AG08396 (cell line): ENCODE data around the gene ECI1.

Experiments
- DNase-seq: peaks from one replicate; pipeline ENCODE4 v3.0.0; 2012; ENCODE audit warnings: low spot score, mixed read lengths

ECI1 gene

DNA sequence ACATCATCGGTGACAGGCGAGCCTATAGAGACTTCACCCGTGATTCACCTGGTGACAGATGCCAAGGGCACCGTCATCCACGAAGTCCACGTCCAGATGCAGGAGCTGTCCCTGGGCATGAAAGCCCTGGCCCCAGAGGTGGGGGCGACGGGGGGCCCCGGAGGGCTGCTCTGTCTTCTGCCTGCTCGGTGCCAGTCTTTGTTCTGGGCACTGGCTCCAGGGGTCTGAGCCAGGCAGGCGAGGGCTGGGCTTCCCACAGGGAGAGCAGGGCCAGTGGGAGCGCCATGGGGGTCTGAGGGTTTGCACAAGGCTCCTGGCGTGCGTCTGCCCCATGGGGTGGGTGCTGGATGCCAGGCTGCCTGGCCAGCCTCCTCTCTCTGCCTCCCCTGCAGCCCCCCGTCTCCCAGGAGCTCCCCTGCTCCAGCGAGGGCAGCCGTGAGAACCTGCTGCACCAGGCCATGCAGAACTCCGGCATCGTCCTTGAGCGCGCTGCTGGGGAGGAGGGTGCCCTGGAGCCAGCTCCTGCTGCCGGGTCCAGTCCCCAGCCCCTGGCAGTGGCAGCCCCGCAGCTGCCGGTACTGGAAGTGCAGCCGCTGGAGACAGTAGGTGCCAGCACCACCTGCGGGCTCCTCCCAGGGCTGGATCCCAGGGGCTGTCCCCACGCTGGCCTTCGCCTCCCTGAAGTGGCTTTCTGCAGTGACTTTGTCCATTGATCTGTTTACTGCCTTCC, 18.2 kb downstream of the ECI1 start:
- DNase-seq, result no peak

DNA sequence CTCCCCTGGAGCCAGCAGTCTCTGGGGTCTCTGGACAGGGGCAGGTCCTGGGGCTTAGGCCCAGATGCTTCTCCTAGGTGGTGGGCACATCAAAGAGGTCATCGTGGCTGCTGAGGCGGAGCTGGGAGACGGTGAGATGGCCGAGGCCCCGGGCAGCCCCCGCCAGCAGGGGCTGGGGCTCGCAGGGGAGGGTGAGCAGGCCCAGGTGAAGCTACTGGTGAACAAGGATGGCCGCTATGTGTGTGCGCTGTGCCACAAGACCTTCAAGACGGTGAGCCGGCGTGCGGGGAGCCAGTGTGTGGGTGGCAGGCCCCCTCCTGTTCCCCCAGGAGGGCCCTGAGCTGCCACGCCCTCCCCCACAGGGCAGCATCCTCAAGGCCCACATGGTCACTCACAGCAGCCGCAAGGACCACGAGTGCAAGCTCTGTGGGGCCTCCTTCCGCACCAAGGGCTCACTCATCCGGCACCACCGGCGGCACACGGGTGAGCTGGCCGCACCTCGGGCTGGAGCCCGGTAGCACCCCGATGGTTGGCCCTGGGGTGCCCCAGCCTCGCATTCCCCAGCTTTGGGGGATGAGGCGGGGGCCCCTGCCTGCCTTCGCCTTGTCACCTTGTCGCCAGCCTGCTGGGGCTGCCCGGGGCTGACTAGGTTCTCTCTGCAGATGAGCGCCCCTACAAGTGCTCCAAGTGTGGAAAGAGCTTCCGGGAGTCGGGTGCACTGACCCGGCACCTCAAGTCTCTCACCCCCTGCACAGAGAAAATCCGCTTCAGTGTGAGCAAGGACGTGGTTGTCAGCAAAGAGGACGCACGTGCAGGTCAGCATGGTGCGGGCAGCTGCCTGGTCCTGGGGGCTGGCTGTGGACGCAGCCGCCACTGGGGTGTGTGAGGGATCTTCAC, 19.0 kb downstream of the ECI1 start:
- no peak for DNase-seq

DNA sequence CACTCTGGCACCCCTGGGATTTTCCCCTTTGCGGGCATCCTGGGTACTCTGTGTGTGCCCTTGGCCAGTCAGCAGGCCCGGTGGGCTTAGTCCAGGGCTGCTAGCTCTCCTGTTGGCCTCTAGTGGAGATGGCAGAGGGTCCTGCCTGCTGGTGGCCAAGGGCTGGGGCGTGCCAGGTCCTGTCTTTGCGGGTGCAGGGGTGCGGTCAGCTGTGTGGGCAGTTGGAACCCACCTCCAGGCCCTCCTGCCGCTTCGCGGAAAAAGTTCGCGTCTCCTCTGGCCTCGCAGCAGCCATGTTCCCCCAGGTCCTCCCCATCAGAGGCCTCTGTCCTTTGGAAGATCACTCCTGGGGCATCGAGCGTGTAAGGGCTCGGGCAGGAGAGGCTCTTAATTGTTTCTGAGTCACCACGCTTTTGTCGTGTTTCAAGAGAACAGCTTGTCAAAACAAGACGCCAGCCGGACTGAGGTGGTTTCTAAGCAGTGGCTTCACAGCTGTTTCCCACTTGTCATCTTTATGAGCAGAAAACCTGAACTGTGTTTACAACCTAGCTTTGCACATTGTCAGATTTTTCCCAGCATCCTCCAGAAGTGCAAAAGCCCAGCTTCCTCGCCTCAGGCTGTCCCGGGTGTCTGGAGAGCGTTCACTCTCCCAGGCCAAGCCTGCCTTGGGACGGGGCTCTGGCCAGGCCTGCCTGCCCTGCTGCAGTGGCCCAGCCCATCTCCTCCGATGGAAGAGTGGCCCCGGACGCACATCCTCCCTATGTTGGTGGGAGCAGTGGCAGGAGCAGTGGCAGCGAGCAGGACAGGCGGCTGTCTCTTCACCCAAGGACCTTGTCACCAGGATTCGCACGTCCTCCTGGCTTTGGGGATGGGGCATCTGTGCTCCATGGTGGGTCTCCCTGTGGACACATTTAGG, 20.1 kb downstream of the ECI1 start:
- DNase-seq, result no peak

DNA sequence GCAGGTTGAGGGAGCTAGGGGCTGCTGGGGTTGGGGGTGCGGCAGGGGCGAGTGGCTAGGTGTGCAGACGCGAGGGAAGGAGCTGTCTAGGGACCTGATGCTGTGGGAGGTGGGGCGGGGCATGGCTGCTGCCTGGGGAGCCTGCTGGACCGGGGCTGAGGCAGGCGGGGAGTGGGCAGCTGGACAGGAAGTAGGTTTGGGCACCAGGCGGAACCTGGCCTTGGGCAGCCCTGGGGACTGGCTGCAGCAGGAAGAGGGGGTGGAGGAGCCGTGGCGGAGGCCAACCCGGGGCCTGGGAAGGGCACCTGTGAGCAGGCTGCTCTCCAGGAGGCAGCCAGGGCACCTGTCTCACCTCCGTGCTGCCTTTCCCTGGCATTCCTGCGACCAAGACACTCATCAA, 21.0 kb downstream of the ECI1 start:
- no peak for DNase-seq

DNA sequence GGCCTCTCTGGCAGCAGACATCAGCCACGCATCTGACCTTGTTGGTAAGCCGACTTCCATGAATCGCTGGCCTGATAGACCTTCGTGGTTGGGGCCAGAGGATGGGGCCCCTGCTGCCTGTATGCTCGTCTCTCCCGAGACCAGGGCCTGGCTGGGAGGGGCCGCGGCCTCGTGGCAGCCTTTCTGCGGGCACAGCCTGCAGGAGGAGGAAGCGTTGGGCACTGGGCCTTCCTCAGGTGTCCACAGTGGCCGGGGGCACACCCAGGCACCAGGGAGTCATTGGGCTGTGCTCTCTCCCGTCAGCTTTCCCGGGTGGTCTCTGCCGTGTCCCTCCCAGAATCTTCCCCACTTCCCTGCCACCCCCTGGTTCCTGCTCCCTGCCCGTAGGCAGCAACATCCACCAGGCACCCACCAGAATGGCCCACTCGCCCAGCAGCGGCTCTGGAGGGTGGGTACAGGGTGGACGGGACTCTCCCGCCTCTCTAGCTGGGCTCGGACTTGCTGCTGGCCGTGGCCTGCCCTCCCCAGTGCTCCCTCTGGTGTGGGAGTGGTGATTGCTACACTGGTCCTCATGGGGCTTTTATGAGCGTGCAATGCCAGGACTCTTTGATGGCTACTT, 21.6 kb downstream of the ECI1 start:
- no peak for DNase-seq

DNA sequence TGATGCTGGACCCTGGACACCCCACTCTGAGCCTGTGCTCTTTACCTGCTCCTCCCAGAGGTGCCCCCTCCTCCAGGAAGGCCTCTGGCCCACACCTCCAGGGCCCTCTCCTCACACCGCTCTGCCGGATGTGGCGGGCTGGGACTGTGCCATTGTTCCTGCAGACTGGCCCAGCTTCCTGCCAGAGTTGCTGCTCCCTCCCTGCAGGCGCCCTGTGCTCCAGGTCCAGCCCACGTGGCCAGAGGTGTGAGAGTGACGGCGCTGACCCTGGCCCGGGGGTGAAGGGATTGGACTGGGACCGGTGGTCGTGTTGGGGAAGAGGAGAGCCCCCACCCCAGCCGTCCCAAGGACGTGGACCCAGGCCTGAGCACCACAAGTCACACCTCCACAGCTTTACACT, 22.3 kb downstream of the ECI1 start:
- no peak for DNase-seq

DNA sequence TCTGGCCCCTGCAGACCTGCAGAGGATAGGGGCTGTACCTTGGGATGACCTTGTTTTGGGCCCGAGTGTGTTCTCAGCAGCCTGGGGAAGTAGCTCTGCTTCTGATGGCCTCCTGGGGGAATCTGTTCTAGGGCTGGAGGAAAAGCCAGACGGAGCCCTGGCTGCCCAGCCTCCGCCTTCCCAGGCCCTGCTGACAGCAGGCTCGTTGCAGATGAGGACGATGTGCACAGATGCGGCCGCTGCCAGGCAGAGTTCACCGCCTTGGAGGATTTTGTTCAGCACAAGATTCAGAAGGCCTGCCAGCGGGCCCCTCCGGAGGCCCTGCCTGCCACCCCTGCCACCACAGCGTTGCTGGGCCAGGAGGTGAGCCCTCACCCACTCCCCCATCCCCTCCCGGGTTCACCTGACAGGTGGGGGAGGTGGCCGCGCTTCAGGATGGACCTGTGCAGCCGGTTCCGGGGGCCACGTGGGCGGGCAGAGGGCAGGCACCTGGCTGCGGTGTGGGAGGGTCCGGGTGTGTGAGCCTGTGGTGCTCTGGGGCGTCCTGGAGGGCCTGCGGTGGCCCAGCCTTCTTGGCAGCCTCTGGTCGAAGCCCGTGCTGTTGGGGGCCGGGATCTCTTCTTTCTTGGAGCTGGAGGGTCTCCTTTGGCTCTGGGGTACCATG, 23.1 kb downstream of the ECI1 start:
- no peak for DNase-seq

DNA sequence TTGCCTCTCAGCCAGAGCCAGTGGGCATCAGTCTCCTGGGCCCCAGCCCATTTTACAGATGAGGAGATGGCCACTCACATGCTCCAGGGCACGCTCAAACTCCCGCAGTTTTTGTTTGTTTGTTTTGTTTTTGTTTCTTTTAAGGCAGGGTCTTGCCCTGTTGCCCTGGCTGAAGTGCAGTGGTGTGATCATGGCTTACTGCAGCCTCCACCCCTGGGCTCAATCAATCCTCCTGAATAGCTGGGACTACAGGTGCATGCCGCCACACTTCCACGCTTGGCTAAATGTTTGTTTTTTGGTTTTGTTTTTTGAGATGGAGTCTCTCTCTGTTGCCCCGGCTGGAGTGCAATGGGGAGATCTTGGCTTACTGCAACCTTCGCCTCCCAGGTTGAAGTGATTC, 24.5 kb downstream of the ECI1 start:
- DNase-seq, result no peak

DNA sequence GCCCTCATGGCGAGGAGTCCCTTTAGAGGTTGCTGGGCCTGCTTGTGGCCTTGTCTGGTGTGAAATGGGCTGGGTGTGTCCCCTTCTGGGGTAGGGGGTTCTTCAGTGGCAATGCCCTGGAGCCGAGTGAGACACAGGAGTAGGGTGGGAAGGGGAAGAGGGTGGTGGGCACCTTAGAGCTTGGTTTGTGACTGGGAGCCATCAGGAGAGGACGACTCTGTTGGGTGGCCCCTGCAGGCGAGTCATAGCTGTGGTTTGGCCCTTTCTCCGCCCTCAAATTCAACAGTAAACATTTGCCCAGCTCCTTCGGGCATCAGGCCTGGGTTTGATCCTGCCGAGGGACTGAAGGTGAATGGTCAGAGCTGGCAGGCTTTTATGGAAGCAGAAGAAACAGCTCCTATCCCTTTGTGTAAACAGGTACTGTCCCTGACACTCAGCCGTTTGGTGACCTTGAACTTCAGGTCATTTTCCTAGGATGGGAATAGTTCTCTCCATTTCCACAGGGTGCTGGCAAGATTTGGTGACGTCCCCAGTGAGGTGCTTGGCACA, 25.1 kb downstream of the ECI1 start:
- peak; percentile 53 for DNase-seq

DNA sequence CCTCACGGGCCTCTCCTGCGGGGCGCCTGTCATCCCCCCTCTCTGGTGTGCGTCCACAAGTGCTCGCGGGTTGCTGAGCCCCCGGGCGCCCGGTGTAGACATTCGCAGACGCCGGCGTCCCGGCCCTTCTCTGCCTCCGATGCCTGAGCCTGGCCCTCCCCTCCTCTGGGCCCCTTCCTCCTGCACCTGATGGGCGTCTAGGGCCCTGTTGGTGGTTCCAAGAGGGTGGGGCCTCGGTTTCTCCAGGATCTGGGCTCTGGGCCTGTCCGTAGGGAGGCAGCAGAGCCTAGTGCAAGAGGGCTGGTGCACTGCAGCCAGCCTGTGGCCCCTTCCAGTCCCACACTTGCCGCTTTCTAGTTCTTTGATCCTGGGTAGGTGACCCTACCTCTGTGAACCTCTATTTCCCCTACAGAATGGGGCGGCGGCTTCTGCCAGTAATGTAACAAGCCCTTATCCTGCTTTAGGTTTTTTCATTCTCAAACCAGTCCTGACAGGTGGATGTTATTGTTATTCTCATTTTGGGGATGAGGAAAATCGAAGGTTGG, 27.4 kb downstream of the ECI1 start:
- peak; percentile 81 for DNase-seq

DNA sequence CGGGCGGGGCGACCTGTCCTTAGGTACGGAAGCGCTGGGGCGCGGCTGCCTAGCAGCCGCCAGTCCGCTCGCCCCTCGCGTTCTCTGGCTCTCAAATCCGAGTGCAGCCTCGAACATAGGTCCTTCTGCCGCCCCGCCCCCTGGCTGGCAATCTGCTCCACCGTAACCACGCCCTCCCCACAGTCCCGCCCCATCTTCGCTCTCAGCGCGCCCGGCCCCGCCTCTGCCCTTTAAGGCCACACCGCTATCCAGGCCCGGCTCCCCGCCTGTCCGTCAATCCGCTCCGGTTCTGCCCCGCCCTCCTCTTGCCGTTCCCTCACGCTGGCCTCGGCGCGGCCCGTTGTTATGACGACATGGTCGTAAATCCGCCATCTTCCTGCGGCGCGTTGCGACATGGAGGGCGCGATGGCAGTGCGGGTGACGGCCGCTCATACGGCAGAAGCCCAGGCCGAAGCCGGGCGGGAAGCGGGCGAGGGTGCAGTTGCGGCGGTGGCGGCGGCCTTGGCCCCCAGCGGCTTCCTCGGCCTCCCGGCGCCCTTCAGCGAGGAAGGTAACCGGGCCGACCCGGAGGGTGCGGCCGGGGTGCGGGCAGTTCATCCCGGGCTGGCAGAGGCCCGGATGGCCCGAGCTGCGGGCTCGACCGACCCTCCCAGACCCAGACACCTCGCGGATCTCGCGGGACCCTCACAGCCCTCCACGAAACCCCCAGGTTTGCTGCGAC, 28.0 kb downstream of the ECI1 start, which contains the start of gene E4F1:
E4F1 (plus strand) TSS at position 371 of the 721 bp plus-strand sequence; CDS start at position 394, 23 bp downstream.
- peak; percentile 100 for DNase-seq

DNA sequence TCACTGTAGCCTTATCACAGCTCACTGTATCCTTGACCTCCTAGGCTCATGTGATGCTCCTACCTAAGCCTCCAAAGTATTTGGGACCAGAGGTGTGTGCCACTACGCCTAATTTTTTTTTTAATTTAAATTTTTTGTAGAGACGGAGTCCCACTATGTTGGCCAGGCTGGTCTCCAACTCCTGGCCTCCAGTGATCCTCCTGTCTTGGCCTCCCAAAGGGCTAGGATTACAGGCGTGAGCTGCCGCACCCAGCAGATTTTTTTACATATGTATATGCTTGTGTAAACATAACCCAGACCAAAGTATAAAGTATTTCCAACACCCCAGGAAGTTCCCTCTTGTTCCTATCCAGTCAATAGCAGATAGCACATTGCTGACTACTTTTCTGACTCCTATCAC, 35.1 kb downstream of the ECI1 start:
- no peak for DNase-seq

DNA sequence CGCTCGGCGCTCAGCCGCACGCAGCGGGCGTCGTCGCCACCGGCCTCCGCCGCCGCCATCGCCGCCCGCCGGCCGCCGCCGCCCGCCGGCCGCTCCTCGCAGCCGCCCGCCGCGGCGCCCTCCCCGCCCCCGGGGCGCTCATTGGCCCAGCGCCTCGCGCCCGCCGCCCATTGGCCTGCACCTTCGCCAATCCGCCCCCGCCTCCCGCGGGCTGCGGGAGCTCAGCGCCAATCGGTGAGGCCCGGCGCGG, 36.7 kb downstream of the ECI1 start, which contains the start of gene PGP:
PGP (minus strand) TSS at position 122 of the 250 bp plus-strand sequence; CDS start at position 59, 63 bp downstream.
- DNase-seq, result no peak

DNA sequence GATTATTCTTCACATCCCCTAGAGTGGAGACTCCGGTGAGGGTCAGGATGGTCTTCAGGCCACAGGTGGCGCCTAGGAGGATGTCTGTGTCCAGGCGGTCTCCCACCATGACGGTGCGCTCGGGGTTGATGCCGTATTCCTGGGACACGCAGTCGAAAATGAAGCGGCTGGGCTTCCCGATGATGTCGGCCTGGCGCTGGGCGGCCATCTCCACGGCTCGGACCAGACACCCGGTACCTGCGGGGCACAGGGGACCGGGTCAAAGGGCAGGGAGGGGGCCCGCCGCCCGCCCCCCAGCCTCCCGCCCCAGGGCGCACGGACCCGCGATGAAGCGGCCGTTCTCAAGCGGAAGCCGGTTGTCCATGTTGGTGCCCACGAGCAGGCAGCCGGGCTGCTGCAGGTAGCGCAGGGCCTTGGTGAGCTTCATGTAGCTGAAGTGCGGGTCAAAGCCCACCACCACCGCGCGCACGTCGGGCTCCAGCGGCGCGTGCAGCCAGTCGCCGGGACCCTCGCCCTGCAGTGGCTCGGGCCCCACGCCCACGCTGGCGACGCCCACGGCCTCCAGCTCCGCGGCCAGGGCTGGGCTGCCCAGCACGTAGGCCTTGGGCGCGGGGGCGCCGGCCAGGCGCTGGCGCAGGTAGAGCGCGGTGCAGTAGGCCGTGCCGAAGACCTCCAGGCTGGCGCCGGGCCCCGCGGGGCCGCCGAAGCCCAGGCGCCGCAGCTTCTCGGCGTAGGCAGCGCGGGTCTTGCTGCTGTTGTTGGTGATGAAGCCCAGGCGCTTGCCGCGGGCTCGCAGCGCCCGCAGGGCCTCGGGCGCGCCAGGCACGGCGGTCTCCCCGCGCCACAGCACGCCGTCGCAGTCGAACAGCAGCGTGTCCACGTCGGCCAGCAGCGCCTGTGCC, 37.3 kb downstream of the ECI1 start:
- no peak for DNase-seq

DNA sequence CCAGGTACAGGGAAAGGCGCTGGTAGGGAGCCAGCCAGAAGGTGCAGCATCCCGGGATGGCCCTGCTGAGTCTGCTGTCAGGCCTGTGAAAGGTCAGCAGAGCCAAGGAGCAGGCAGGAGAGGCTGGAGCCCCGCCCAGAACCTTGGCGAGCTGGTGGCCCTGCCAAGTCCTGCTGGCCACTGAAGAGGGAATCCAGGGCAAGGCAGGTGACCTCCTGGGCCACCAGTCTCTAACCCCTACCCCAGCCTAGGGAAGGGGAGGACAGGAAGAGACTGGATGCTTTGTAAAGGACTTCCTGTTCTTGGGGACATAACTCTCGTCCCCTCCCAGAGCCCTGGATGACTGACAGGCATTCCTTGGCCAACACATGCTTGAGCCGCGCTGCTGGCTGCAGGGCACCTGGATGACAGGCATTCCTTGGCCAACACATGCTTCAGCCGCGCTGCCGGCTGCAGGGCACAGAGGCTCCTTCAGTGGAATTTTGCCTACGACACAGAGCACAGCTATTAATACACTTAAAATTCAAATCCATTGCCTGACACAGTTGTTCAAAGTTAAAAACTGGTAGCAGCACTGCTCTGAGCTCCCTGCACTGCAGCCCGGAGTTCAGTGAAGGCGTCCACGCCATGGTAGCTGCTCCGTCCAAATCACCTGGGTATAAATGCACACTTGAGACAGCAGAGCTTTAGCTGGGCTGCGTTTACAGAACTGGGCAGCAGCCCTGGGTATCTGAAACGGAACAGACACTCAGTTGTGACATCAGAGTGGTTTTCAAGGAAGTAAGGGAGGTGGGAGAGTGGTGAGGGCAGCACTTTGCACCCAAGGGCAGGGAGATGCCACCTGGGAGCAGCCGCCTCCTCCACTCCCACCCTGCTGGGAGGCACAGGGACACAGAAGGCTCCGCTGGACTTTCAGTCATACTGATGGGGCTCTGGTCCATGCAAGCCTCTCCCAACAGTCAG, 38.7 kb downstream of the ECI1 start:
- no peak for DNase-seq

DNA sequence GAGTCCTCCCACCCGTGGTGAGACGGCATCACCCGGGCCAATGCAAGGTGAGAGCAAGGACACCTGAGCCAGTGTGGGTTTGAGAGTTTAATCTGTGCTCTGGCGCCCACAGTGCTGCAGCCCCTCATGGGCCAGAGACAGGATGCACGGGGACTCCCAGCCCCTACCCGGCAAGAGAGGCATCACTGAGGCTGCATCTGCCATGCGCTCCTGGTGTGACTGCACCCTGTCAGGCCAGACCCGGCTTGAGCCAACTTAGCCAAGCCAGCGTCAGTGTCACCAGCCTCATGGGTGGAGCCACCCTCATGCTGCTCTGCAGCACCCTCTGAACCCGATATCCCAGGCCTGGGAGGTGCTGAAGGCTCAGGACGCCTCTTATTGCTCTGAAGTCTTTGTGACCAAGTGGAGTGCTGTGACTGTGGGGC, 39.5 kb downstream of the ECI1 start:
- no peak for DNase-seq
